22Rv1 (cell line): ENCODE data around the gene EIF3D.

Experiments
- H3K27ac ChIP-seq: fragments of 450-650 bp; 2 replicates; pipeline ENCODE4 v1.5.1; 2017
- ZFX ChIP-seq: fragments of 450-650 bp; IDR thresholded peaks from 2 replicates; pipeline ENCODE4 v1.6.1; 2017; ENCODE audit warnings: antibody characterized with exemption, borderline replicate concordance
- TF ChIP-seq, protein P1 (sequence below): fragments of 450-650 bp; IDR thresholded peaks from 2 replicates; pipeline ENCODE4 v1.5.1; 2017; ENCODE audit warnings: mild to moderate bottlenecking

The EIF3D gene

DNA sequence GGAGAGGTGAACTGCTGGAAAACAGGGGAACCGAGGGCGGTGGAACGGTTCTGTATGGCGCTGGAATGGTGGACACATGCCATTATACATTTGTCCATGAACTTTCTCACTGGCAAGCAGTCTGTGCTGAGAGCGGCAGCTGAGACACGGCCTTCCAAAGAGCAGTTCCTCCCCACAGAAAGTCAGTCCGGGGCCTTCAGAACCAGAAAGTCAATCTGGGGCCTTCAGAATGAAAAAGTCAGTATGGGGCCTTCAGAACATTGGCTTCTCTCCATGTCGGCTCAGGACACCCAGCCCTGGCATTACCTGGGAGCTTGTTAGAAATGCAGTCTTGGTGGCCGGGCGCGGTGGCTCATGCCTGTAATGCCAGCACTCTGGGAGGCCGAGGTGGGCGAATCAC lies 56.3 kb downstream of the EIF3D start:
- no peak for TF ChIP-seq ZFX
- TF ChIP-seq, protein P1, sequence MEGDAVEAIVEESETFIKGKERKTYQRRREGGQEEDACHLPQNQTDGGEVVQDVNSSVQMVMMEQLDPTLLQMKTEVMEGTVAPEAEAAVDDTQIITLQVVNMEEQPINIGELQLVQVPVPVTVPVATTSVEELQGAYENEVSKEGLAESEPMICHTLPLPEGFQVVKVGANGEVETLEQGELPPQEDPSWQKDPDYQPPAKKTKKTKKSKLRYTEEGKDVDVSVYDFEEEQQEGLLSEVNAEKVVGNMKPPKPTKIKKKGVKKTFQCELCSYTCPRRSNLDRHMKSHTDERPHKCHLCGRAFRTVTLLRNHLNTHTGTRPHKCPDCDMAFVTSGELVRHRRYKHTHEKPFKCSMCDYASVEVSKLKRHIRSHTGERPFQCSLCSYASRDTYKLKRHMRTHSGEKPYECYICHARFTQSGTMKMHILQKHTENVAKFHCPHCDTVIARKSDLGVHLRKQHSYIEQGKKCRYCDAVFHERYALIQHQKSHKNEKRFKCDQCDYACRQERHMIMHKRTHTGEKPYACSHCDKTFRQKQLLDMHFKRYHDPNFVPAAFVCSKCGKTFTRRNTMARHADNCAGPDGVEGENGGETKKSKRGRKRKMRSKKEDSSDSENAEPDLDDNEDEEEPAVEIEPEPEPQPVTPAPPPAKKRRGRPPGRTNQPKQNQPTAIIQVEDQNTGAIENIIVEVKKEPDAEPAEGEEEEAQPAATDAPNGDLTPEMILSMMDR: no peak
- no peak overlapping the region for H3K27ac ChIP-seq

DNA sequence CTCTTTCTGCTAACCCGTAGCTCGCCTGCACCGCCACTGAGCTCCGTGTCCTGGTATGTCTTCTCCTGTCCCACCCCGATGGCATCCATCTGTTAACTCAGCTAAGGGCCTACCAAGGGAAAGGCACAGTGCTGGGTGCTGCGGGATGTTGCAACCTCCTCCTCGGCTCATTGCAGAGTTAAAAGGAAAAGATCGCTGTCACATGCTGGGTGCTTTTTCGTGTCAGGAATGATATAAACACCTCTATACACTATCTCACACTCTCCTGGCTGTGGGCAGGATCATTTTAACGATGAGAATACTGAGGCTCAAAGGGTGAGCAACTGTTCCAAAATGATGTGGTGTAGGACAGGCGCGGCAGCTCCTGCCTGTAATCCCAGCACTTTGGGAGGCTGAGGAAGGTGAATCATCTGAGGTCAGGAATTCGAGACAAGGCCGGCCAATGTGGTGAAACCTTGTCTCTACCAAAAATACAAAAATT lies 57.6 kb downstream of the EIF3D start:
- no peak for TF ChIP-seq ZFX
- TF ChIP-seq, protein P1: no peak
- no peak overlapping the region for H3K27ac ChIP-seq

DNA sequence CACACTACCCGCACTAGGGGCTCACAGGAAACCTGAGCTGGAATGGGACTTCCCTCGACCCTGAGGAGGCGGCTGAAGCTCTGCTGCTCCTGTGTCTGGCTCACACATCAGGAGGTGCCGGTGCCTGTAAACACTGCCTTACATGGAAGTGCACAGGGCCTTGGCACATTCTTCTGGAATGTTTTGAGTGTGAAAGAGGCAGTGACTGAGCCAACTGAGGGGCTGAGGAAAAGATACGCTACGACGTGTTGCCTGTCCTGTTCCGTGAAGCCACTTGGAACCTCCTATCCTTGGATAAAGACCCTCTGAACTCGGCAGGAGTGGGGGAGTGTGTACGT lies 58.0 kb downstream of the EIF3D start:
- no peak overlapping the region for H3K27ac ChIP-seq
- TF ChIP-seq ZFX: no peak
- TF ChIP-seq, protein P1: no peak

DNA sequence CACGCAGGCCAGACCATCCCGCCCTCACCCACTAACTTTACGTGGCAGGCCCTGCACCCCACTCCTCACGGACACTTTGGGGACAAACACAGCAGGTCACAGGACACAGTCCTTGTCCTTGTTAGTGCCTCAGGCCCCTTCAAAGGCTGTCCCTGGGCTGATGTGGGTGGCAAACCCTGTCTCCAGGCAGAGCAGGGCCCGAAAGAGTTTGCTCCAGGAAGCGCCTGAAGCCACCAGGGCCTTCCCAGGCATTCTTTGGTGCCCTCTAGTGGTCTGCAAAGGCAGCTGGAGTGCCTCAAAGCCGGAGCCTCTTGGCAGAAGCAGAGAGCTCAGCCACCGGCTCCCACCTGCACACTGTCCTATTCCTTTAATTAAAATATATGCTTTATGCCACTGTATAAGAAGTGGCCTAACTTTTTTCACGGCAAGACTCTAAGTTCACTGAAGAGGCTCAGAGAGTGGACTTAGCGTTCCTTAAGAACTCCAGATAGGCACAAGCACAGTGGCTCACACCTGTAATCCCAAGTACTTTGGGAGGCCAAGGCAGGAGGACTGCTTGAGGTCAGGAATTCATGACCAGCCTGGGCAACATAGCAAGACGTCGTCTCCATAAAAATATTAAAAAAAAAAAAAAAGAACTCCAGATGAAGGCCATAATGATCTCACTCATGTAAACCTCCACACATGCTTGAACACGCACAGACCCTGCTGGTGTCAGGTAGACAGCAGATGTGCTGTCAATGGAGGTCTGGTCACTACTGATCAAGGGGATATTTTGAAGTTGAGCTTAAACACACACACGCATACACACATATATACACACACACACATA lies 58.6 kb downstream of the EIF3D start:
- TF ChIP-seq ZFX: no peak
- TF ChIP-seq, protein P1: peak; percentile 95
- peak overlapping the region; percentile 32 for H3K27ac ChIP-seq

- no peak for TF ChIP-seq ZFX
- TF ChIP-seq, protein P1: no peak
- H3K27ac ChIP-seq: peak overlapping the region; percentile 32
Observed at GRCh38 chr22:36469094-36469710, 59.8 kb downstream of the EIF3D start.

- no peak for TF ChIP-seq ZFX
- TF ChIP-seq, protein P1: no peak
- H3K27ac ChIP-seq: no peak overlapping the region
Observed at GRCh38 chr22:36467946-36468345, 61.0 kb downstream of the EIF3D start.
